ENCODE measurements around the gene MFSD2A.

Gene MFSD2A

DNA sequence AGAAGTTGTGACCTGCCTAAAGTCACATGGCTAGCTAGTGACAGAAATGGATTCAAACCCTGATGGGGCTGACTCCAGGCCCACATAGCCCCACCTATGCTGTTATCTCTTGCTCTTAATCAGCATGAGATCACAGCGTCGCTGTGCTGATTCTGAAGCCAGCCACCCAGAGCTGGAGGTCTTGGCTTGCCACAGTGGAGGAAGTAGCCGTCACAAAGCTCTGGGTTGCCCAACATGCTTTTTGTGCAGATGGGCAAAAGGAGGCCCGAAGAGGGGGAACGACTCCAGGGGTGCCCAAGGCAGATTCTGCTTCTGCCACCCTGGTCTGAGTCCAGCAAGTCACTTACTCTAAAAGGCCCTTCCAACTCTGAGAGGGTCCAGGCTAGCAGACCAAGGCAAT lies 14.7 kb upstream of the MFSD2A start:
- no peak overlapping the region for H3K4me3 ChIP-seq (ENCODE audit: low read depth, low read length)
- no peak for DNase-seq (ENCODE audit: low read depth, low spot score)
- in situ Hi-C loops (cut with HindIII; ENCODE audit: low sequenced_read_pairs), result no loop called here
- TF ChIP-seq, protein P1, sequence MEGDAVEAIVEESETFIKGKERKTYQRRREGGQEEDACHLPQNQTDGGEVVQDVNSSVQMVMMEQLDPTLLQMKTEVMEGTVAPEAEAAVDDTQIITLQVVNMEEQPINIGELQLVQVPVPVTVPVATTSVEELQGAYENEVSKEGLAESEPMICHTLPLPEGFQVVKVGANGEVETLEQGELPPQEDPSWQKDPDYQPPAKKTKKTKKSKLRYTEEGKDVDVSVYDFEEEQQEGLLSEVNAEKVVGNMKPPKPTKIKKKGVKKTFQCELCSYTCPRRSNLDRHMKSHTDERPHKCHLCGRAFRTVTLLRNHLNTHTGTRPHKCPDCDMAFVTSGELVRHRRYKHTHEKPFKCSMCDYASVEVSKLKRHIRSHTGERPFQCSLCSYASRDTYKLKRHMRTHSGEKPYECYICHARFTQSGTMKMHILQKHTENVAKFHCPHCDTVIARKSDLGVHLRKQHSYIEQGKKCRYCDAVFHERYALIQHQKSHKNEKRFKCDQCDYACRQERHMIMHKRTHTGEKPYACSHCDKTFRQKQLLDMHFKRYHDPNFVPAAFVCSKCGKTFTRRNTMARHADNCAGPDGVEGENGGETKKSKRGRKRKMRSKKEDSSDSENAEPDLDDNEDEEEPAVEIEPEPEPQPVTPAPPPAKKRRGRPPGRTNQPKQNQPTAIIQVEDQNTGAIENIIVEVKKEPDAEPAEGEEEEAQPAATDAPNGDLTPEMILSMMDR (IDR thresholded peaks at IDR 0.05; ENCODE audit: low read depth, low read length), result no peak

DNA sequence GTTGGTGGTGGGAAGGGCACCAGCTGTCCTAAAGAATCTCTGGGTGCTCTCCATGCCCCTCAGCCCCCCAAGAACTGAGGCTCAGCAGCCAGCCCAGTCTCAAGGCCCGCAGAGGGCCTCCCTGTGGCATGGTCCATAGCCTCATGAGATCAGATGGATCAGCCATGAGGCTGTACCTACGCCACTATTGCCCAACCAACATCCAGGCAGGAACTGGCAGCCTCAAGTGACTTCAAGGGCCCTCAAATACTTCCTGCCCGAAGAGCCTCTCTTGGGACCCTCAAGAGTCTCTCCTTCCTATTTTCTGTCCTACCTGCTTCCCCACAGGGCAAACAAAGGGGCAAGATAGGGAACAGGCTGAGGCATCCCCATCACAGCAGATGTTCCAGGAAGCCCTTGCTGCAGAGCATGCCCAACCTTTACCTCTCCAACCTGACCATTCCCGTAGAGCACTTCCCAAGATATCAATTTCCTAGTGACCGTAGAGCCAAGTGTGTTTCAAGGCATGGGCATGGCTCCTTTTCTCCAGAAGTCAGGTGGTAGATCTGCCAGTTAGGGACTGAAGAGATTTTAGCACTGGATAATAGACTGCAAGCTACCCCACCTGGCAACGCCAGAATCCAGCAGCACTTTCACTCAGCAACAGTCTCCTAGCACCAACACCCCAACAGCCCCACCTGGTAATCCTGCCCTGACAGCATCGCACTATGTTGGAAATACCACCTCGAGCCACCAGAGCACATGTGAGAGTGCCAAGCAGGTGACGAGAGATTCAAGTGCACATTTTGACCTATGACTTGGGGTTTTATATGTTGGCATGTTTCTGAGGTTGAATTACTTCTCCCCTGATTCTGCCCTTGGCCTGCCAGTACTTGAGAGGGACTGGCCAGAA lies 13.7 kb upstream of the MFSD2A start:
- in situ Hi-C loops (cut with HindIII; ENCODE audit: low sequenced_read_pairs), result no loop called here

DNA sequence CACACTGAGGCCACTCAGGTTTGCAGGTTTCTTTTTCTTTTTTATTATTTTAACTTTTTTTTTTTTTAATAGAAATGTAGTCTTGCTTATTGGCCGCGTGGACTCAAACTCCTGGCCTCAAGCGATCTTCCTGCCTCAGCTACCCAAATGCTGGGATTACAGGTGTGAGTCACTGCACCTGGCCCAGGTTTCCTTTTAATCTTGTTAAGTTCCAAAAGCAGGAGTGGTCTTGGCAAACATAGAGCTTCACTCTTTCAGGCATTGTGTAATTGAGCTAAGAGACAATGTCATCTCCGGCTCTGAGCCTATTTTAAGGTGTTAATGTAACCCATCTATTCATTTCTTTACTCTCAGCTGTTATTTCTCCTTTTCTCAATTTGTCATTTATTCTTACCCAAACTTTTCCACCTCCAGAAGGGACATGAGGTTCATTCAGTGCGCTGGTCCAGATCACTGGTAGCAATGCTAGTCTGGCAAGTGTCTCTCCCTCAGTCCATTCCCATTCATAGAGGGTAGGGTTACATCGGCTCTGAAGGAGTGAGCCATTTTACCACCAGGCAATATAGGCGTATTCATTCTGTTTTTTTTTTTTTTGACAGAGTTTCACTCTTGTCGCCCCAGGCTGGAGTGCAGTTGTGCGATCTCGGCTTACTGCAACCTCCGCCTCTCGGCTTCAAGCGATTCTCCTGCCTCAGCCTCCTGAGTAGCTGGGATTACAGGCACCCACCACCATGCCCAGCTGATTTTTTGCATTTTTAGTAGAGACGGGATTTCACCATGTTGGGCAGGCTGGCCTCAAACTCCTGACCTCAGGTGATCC lies 11.3 kb upstream of the MFSD2A start:
- TF ChIP-seq, protein P1 (IDR thresholded peaks at IDR 0.05; ENCODE audit: low read depth, low read length), result no peak
- in situ Hi-C loops (cut with HindIII; ENCODE audit: low sequenced_read_pairs), result no loop called here
- no peak overlapping the region for H3K4me3 ChIP-seq (ENCODE audit: low read depth, low read length)
- no peak for DNase-seq (ENCODE audit: low read depth, low spot score)

More for the DNA sequence above, 13.7 kb upstream of the MFSD2A start:
- no peak for DNase-seq (ENCODE audit: low read depth, low spot score)
- H3K4me3 ChIP-seq (ENCODE audit: low read depth, low read length), result no peak overlapping the region
- TF ChIP-seq, protein P1 (IDR thresholded peaks at IDR 0.05; ENCODE audit: low read depth, low read length), result no peak

DNA sequence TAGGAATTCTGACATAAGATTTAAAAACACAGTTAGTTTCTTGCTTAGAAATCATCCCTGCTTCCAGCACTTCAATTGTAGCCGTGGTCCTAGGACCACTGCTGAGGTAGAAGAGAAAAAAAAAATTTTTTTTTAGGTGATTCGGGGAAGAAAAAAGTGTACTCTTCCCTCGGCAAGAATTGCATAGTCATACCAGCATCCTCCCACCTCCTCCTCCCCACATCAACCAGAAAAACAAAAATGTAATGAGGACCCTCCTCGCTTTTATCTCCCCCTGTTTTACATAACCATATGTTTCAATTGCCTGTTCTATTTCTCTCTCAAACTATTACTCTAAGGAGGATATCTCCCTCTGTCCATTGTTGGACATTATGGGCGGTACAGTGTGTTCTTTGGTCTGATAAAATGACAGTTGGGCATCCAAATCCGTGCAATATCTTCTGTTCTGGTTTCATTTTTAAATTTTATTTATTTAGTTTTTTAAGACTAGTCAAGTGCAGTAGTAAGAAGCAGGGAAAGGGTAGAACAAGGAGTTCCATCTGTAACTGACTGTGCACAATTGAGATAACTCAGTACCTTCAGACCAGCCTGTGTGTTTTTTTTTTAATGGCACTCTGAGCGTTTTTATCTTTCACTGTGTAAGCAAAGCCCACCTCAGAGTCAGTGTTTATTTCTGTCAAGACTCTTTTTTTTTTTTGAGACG lies 10.4 kb upstream of the MFSD2A start:
- TF ChIP-seq, protein P1 (IDR thresholded peaks at IDR 0.05; ENCODE audit: low read depth, low read length), result no peak
- H3K4me3 ChIP-seq (ENCODE audit: low read depth, low read length), result no peak overlapping the region
- no peak for DNase-seq (ENCODE audit: low read depth, low spot score)
- in situ Hi-C loops (cut with HindIII; ENCODE audit: low sequenced_read_pairs), result no loop called here

DNA sequence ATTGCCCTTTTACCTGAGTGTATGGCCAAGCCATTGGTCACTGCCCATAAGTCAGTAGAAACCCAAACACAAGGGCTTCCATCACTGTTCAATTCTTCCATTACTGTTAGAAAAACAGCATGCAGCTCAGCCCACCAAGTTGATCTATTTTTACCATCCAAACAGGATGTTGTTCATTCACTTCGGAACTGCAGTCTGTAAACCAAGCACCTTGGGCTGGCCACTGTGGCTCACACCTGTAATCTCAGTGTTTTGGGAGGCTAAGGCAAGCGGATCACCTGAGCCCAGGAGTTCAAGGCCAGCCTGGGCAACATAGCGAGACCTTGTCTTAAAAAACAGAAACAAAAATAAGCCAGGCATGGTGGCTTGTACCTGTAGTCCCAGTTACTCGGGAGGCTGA lies 8.7 kb upstream of the MFSD2A start:
- H3K4me3 ChIP-seq (ENCODE audit: low read depth, low read length), result no peak overlapping the region
- TF ChIP-seq, protein P1 (IDR thresholded peaks at IDR 0.05; ENCODE audit: low read depth, low read length), result no peak
- in situ Hi-C loops (cut with HindIII; ENCODE audit: low sequenced_read_pairs), result no loop called here
- no peak for DNase-seq (ENCODE audit: low read depth, low spot score)

DNA sequence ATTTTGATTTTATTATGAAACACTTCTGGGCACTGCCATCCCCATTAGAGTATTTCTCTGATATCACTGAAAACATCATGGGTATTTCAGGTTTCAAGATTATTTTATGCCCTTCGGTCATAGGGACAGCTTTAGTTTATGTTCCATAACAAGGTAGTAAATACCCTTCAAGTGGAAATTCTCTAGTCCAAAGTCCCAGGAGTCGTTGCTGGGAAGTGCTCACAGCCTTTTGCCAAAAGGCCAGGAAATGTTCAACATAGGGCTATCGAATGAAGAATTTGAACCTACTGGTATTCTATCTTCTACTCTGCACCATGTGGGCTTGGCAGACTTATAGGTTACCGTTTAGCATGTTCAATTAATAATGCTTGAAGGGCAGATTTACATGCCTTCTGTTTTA lies 7.7 kb upstream of the MFSD2A start:
- H3K4me3 ChIP-seq (ENCODE audit: low read depth, low read length), result no peak overlapping the region
- in situ Hi-C loops (cut with HindIII; ENCODE audit: low sequenced_read_pairs), result no loop called here
- no peak for DNase-seq (ENCODE audit: low read depth, low spot score)
- TF ChIP-seq, protein P1 (IDR thresholded peaks at IDR 0.05; ENCODE audit: low read depth, low read length), result no peak
